SW 1271 (cell line): ENCODE data around the gene PTPN4.

Experiments
- DNase-seq, 2 experiments: peaks; one replicate each; lab custom pipeline; 2025; lab: John Stamatoyannopoulos, UW

The PTPN4 gene, protein sequence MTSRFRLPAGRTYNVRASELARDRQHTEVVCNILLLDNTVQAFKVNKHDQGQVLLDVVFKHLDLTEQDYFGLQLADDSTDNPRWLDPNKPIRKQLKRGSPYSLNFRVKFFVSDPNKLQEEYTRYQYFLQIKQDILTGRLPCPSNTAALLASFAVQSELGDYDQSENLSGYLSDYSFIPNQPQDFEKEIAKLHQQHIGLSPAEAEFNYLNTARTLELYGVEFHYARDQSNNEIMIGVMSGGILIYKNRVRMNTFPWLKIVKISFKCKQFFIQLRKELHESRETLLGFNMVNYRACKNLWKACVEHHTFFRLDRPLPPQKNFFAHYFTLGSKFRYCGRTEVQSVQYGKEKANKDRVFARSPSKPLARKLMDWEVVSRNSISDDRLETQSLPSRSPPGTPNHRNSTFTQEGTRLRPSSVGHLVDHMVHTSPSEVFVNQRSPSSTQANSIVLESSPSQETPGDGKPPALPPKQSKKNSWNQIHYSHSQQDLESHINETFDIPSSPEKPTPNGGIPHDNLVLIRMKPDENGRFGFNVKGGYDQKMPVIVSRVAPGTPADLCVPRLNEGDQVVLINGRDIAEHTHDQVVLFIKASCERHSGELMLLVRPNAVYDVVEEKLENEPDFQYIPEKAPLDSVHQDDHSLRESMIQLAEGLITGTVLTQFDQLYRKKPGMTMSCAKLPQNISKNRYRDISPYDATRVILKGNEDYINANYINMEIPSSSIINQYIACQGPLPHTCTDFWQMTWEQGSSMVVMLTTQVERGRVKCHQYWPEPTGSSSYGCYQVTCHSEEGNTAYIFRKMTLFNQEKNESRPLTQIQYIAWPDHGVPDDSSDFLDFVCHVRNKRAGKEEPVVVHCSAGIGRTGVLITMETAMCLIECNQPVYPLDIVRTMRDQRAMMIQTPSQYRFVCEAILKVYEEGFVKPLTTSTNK

DNA sequence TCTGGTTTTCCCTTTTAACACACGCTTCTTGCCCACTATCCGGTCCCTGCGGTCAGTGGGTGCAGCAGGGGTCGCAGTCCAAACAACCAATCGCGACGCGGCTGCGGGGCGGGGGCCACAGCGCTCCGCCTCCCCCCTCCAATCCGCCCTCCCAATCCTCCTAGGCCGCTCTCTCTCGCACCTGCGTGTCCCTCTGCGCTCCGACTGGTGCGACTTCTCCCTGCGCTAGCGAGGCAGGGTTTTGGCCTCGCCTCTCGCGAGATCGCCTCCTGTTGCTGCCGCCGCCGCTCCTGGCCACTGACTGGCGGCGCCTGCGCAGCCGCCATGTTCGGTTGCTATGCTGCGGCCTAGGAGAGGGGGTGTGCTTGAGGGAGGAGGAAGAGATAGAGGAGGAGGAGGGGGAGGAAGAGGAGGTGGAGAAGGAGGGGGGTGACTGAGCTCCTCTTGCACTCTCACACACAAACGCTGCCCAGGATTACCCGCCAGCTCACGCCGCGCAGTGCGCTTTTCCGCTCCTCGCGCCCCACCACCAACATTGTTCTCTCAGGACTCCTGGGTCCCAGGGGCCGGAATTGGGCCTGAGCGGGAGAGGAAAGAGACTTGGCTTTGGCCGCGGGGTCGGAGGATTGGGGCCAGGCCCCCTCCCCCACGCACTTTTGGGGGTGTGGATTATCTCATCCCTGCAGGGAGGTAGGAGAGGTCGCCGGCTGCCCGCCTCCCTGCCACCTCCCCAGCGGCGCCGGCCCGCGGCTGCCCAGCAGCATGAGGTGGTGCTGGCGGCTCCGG is at the start of gene PTPN4:
Gene PTPN4 (plus strand): TSS at position 472 of the 786 bp plus-strand sequence. CDS start 49,932 bp downstream, outside the sequence.
- peak; percentile 93 to 99 for DNase-seq

DNA sequence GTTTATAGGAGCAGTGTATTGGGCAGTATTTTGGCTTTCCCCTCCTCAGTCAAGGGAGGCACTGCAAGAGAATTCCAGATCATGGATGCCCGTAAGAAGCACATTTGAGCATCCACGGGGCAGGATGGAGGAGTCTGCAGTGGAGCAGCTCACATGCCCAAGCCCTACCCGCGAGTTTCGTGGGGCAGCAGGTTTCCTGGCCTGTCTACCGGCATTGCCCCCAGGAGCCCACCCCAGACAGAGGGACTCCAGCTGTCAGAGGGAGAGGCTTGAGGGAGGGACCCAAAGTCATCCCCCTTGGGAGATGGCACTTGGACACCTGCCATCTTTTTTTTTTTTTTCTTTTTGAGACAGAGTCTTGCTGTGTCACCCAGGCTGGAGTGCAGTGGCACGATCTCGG is 49.4 kb upstream of the PTPN4 start:
- DNase-seq = no peak

DNA sequence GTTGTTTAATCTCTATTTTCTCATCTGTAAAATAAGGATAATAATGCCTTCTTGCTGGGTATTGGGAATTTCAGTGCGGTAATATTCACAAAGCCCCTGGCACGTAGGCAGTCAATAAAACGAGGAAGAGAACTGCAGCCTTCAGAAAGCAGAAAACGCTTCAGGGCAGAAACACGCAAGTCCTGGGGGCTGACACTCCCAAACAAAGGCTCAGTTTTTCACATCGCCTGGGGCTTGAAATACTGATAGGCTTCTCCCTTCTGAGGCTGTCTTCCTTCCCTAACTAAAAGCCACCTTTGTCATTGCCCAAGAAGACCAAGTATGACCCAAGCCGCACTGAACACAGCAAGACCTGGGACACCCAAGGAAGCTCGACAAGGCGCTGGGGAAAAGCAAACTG is 48.4 kb upstream of the PTPN4 start:
- DNase-seq = no peak

DNA sequence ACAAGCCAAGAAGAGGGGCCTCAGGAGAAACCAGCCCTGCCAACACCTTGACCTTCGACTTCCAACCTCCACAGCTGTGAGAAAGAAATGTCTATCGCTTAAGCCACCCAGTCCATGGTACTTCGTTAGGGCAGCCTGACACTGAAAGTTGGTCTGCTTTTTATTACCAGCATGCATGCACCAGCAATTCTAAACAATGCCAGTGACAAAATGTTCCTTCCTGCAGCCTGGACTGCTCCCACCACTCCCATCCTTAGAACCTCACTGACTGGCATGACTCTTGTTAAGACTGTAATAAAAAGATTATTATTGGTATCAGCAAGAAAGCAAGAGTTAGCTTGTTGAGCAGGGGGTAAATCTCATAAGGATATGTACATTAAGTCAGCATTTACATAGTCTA is 47.2 kb upstream of the PTPN4 start:
- no peak for DNase-seq

DNA sequence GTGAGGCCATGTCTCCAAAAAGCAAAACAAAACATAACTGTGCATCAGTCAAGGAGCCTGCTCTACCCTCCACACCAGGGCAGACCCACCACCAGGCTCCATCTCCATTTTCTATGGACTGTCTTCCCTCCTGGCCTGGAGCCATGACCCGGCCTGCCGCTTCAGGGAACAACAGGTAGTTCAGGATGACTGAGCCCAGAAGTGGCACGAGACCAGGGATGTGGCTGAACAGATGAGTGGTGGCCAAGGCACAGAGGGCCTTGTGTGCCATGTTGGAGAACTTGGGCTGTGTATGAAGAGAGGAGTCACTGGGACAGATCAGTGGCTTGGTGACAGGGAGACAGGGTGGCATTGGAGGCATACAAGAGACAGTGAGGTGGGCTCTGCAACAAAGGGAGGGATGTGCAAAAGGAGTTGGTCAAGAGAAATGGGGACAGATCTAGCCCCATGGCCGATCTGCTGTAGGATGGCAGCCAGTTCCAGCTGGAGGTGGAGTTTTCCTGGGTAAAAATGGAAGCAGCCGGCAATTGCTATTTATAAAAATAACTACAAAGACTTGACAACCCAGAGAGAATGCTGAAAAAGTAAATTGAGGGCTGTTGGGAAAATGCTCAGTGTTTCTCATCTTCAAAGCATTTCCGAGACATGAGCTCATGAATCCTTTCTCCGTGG is 45.8 kb upstream of the PTPN4 start:
- no peak for DNase-seq

DNA sequence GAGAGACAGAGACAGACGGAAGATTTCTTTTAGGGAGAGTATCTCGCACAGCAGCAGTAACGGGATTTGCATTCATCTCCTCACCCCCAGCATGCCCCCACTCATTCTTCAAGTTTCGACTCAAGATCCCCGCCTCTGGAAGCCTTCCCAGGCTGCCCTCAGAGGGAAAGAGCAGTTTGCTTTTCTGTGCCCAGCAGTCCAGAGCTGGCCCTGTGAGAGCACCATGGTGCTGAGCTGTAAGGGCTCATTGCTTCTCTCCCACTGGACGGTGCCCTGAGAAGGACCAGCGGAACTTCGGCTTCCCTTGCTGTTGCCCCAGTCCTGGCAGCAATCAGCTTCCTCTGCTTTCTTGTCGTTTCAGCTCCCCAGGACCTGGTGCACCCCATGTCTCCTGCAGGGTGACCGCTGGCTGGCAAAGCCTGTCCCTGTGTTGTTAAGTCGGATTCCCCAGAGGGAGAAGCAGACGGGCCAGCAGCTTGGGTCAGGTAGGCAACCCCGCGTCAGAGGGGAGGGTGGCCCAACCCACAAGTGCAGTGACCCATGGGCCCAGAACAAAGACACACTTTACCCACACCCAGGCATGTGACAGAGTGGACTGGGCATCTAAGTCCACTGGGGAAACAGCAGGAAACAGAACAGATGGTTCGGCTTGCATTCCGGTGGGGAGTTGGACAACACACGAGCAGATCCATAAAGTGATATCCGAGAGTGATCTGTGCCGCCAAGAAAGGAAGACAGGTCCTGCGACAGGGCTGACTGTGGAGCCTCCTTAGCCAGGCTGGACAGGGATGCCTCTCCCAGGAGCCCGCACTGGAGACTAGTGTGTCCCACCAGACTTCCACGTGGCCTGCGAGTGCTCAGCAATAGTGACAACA is 44.1 kb upstream of the PTPN4 start:
- no peak for DNase-seq

DNA sequence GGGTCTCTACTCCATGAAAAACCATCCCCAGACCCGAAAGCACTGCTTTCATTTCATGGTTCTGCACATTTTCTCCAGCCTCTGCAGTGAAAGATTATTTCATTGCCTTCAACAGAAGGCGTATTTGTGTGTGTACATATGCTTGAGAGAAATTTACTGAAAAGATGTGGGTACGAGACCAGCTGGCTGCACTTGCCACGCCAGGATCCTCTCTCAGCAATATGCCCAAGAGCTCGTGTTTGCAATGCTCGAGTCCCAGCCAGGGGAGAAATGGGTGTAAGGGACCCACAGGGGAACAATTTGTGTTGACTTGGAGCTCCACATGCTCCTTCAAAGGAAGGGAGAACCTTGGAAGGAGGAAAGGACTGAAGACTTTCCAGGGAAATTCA is 43.4 kb upstream of the PTPN4 start:
- DNase-seq = no peak

DNA sequence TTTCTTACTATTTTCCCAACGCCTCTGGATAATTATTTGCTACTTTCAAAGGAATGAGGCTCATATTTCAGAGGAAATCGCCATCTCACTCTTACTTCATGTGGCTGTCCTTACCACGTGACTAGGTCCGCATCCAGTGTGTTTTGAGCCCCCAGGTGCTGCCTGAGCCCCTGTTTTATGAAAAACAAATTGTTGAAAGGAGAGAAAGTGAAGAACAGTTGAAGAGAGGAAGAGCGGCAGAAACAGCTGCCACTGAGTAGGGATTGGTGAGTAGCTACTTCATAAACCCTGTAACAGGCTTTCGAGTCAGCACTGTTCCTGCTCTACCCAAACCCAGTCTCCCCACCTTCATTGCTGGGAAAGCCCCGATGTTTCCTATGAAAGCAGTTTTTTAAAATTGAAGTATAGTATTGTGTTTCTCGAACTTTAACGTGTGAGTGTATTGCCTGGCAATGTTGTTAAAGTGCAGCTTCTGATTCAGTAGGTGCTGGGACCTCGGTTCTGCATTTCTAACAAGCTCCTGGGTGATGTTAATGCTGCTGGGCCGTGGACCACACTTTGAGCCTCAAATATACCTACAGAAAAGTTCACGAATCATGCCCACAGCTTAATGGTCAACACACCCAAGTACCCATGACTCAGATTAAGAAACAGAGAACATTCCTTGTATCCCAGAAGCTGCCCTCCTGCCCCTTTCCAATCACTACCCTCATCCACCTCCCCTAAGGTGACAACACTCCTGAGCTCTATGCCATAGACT is 41.0 kb upstream of the PTPN4 start:
- no peak for DNase-seq

DNA sequence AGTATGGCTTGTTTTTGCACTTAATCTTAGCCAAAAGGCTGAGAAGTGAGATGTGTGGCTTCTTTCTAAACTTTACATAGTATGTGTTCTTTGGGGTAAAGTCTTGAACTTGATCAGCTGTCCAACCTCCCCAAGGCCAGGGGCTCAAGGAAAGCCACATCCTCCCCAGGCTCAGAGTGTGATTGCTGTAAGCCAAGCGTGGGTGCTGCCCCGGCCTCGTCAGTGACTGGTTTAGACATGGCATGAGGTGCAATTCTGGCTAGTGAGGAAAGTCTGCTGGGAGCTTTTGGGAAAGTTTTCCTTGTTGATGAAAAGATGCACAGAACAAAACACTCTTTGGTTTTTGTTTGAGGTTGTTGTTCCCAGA is 40.5 kb upstream of the PTPN4 start:
- no peak for DNase-seq

DNA sequence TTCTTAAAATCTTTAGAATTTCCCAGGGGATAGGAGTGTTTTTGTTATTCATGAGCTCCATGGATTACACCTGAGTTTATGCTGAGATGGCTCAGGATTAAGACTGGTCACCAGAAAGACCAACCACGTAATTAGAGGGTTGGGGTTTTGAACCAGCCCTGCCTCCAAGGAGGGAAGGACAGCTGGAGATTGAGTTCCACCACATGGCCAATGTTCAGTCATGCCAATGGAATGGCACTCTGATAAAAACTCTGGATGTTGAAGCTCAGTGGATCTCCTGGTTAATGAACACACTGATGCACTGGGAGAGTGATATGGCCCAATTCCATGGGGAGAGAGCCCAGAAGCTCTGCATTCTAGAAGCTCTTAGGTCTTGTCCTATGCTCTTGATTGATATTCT is 38.7 kb upstream of the PTPN4 start:
- no peak for DNase-seq

DNA sequence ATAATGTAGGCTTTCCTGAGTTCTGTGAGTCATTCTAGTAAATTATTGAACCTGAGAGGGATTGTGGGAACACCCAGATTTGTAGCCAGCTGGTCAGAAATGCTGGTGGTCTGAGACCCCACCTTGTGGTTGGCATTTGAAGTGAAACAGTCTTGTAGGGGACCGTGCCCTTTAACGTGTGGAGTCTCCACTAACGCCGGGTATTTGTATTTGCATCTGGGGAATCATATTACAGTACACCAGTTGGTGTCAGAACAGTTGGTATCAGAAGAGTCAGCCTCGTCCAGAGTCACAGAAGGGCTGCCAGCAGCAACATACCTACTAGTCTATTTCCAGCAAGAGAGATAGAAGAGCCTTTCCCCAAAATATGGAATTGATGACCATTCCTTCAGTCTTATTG is 38.3 kb upstream of the PTPN4 start:
- no peak for DNase-seq

DNA sequence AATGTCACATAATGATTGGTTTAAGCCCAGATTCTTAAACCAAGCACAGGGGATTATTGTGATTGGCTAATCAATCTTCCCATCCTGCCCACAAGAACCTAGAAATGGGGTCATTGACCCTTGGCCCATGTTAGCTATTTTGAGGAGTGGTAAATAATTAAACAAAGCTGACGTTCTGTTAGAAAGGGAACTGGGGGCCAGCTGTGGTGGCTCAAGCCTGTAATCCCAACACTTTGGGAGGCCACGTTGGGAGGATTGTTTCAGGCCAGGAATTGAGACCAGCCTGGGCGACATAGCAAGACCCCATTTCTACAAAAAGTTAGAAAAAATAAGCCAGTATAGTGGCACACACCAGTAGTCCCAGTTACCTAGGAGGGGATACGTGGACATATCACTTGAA is 37.8 kb upstream of the PTPN4 start:
- no peak for DNase-seq

DNA sequence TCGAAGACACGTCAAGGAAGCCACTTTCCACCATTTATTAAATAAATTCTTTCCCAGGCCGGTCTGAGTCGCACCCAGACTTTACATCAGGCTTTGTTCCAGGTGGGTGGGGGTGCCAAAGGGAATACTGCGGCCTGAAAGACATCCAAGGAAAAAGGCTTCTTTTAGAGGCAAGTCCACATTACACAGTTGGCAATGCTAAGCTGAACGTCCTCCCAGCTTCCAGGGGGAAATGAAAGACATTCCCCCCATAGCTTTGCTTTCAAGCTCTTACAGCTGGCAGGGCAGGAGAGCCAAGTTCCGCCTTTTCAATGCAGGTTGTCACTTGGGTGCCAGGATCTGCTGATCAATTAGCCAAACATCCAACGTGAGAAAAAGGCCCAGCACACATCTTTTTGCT is 36.5 kb upstream of the PTPN4 start:
- no peak for DNase-seq

DNA sequence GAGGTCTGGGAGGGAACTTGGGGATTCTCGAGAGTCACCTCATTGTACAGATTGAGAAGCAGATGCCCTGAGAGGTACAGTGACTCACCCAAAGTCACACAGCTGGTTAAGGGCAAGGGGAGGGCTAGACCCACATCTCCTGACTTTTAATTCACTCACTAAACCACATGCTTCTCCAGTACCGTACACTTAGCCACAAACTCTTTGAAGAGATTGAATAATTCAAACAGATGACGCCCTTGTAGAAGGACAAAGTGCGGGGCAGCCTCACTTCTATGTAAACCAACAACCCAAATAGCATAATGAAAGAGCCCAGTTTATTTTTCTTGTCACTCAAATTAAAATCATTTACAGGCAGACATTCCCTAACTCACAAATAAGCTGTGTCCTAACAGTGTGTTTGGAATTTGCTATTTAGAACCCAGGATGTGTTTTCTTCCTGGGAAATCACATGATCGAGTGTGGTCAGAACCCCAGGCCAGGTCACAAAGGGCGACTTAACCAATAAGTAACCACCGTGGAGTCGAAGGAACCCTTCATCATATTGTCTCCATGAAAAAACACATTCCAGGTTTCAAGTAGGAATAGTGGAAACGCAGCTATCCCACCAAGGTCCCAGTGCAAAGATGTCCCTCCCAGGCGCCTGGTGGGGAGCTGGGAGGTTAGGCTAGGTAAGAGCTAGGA is 35.8 kb upstream of the PTPN4 start:
- DNase-seq = no peak

DNA sequence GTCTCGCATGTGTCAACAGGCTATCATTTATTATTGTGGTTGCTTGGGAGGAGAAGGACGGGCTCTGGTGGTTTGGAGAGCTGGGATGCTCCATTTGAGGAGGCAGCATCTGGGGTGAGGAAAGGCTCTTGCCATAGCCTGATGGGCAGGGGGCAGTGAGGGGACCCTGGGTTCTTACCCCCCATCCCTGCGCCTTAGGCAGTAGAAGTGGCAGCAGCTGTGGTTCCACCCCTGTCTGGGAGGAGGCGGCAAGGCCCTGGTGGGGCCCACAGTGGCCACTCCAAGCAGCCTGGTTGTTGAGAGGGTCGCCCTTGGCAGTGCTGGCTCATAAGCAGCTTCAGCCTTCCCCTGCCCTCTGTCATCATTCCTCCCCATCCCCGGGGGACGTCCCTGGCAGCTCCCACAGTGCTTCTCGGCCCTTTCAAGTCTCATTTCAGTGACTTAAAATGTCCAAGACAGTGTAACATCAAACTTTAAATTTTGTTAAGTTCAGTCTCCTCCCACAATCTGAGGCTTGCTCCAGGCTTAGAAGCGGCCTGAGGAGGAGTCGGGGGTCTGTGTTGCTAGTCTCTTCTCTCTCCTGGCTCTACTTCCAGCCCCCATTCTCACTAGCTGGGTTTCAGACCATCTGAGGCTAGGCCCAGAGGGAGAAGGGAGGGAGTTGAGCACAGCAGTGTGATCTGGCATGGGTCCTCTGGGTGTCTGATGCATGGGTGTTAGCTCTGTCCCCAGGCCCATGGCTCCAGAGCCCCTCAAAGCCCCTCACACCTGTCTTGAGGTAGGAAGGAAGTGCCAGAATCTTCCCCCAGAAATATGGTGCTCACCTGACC is 34.9 kb upstream of the PTPN4 start:
- DNase-seq = no peak

DNA sequence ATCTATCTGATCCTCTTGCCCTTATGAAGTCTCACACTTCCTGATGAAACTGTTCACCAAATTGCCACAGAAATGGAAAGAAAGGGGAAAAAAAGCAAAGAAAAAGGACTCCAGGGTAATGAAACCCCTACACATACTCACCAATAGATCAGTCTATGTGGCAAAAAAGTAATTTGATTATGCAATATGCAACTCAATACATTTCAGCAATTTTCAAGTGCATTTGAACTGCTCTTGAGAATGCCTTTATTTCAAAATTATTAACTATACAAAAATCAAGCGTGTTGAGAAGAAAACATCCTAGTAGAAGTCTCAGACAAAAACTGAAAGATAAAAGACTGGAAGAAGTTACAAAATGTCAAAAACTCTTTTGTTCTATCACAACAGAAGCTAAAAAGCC is 32.2 kb upstream of the PTPN4 start:
- no peak for DNase-seq

DNA sequence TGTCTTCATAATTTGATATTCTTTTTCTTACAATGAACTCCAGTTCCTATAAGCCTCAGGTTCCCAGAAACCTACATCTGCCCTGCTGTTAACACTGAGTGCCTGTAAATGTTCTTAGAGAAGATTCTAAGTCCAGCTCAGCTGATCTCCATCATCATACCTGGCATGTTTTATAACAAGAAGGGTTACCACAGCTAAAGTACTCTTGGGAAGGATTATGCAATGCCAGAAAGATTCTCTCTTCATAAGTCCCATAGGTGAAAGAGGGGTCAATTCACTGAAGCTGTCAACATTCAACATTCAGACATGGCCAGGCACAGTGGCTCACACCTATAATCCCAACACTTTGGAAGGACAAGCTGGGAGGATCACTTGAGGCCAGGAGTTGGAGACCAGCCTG is 31.3 kb upstream of the PTPN4 start:
- DNase-seq = no peak

DNA sequence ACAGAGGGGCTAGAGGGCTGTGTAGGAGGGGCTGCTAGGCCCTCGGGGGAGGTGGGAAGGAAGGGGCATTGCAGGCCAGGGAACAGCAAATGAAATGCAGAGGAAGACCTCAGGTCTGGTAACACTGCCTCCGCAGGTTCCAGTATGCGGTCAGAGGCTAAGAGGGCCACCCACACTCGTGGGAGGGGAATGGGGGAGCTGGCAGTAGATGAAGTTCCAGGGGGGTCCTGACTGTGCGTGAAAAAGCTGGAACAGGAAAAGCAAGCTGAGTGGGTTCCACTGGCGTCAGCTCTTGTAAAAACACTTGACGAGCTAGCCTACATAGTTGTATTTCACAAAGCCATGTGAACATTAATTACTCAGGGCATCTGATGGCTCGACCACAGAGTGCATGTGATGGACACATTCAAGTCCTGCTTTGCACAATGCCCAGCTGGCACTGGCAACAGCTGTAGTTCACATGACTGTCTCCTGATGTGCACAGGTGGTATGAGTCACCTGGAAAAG is 29.0 kb upstream of the PTPN4 start:
- no peak for DNase-seq
